ENCODE measurements around the gene RASA3. TPM values are rescaled to one million over a fixed set of nuclear protein-coding genes. Genes with fewer than 3 reads are reported as not detected.

Gene RASA3
- total and polyA plus RNA-seq, 9 of the 15 experiments (the other 6 are each of a cell fraction or from before 2014, with no cell fraction given), result 0.72 to 25.3 (median 14.4) TPM

DNA sequence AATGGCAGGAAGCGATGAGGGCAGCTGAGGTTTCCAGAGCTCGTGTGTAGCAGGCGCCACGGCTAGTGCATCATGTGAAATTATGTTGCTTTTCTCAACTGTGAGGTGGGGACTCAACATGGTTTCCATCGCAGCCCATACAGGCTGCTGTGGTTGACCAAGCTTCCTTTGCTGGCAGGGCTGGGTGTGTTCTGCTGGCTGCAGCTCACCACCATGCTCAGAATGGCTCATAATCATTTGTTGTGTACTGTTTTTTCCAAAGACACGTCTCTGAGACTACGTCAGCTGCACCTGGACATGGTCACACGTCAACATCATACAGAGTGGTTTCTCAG lies 16.1 kb upstream of the RASA3 start:
- BruUV-seq (replicated peaks), result no TSS peak
- FAIRE-seq (no peak), ATAC-seq (no peak), DNase-seq (ENCODE audit: extremely low read depth in 1 of 4, low spot score in 3 of 4) (no peak)
- 29% methylated on average over 7 of the region's 8 CpGs for WGBS (ENCODE audit: insufficient coverage, low coverage, missing lambda C conversion rate)
- in situ Hi-C loops (cut with MboI) (no loop called here), intact Hi-C loops (cut with micrococcal nuclease) (loop anchor here (5.0 kb wide), 1 partner anchor 74 kb away; no protein-coding TSS in a partner anchor)
- CTCF ChIA-PET (ENCODE audit: low intra/inter-chr PET ratio), result no interaction called here
- Histone ChIP-seq H3K27ac (ENCODE audit: extremely low read depth, low read depth, low read length) (no peak overlapping the region), H4K20me1 (replicated peaks; ENCODE audit: control insufficient read depth, insufficient read depth, low read length) (no peaks in the 10 kb centered on the region), H3K9me1 (ENCODE audit: control insufficient read depth, insufficient read depth, low read length) (no peaks in the 10 kb centered on the region), H3K27me3 (ENCODE audit: control insufficient read depth in 2 of 2, insufficient read depth in 2 of 2, low read length in 2 of 2) (no peaks in the 10 kb centered on the region; a peak in 1 of 5 replicates), H3K9me3 (replicated peaks; ENCODE audit: control insufficient read depth, insufficient read depth, low read depth, low read length) (no peaks in the 10 kb centered on the region), H3K79me2 (ENCODE audit: control insufficient read depth, insufficient read depth, low read length) (no peaks in the 10 kb centered on the region), H3K9ac (ENCODE audit: insufficient read depth in 1 of 2, low read depth in 2 of 2, low read length in 2 of 2) (no peak overlapping the region), H3K4me3 (no peak overlapping the region), H3K4me2 (ENCODE audit: insufficient read depth, low read length) (no peak overlapping the region), H2AFZ (ENCODE audit: low read depth, low read length) (0 out of 2 replicates have a peak overlapping the region, but pooled peaks have one; percentile 2), H3K36me3 (ENCODE audit: control insufficient read depth, insufficient read depth, low read length) (no peaks in the 10 kb centered on the region), H3K4me1 (replicated peaks in 1 of 2; ENCODE audit: control insufficient read depth in 2 of 2, insufficient read depth in 2 of 2, low read length in 2 of 2) (peaks cover 3 to 16% of the 10 kb centered on the region in 2 experiments; a peak in 3 of 5 replicates)
- TF ChIP-seq CXXC5 (CRISPR knock-in tag; IDR thresholded peaks at IDR 0.05), result no peak
- TF ChIP-seq MYNN (IDR thresholded peaks at IDR 0.05), result no peak
- no peak for TF ChIP-seq MYNN (CRISPR knock-in tag; IDR thresholded peaks at IDR 0.05)
- POLR2A ChIA-PET, result interaction anchor here (0.7 kb wide), 1 partner anchor 778 kb away, joined by 3 read pairs; no protein-coding TSS in a partner anchor

DNA sequence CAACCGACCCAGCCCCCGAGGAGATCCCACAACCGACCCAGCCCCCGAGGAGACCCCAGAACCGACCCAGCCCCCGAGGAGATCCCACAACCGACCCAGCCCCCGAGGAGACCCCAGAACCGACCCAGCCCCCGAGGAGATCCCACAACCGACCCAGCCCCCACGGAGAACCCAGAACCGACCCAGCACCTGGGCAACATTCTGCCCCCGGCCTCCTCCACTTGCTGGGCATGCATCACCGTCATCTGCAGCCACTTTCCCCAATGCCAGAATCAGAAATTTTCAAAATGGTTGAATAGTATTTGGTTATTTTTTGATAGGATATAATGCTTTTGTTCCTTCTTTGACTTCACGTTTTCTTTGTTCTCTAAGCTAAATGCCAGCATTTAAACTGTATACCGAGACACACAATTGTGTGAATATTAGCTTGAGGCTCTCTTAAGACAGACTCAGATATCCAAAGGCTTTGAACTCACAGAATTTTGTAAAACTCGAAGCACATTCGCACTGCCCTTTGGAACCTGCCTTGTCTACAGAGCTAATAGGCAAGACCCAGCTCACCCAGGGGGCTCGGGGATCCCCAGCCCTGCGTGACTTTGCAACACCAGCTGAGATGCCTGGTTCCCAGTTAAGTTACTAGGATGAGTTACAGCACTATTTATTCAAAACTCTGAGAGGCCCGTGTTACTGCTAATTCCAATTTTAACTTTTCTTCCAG lies 15.5 kb upstream of the RASA3 start:
- H3K4me2 ChIP-seq (ENCODE audit: insufficient read depth, low read length), result no peak overlapping the region
- POLR2A ChIA-PET, result interaction anchor here (0.7 kb wide), 1 partner anchor 777 kb away, joined by 3 read pairs; no protein-coding TSS in a partner anchor
- DNase-seq (ENCODE audit: extremely low read depth in 1 of 4, low spot score in 3 of 4), result no peak
- no peak overlapping the region for H3K27ac ChIP-seq (ENCODE audit: extremely low read depth, low read depth, low read length)
- no peaks in the 10 kb centered on the region for H4K20me1 ChIP-seq (replicated peaks; ENCODE audit: control insufficient read depth, insufficient read depth, low read length)
- H3K9ac ChIP-seq (ENCODE audit: insufficient read depth in 1 of 2, low read depth in 2 of 2, low read length in 2 of 2), result no peak overlapping the region
- ATAC-seq, result no peak
- intact Hi-C loops (cut with micrococcal nuclease) (loop anchor here (5.0 kb wide), 1 partner anchor 74 kb away; no protein-coding TSS in a partner anchor), in situ Hi-C loops (cut with MboI) (no loop called here)
- peaks cover 3 to 18% of the 10 kb centered on the region in 2 experiments; a peak in 3 of 5 replicates for H3K4me1 ChIP-seq (replicated peaks in 1 of 2; ENCODE audit: control insufficient read depth in 2 of 2, insufficient read depth in 2 of 2, low read length in 2 of 2)
- WGBS (ENCODE audit: insufficient coverage, low coverage, missing lambda C conversion rate), result 24% methylated on average over 9 of the region's 22 CpGs
- no peaks in the 10 kb centered on the region for H3K9me1 ChIP-seq (ENCODE audit: control insufficient read depth, insufficient read depth, low read length)
- no peaks in the 10 kb centered on the region for H3K36me3 ChIP-seq (ENCODE audit: control insufficient read depth, insufficient read depth, low read length)
- CTCF ChIA-PET (ENCODE audit: low intra/inter-chr PET ratio), result no interaction called here
- H3K27me3 ChIP-seq (ENCODE audit: control insufficient read depth in 2 of 2, insufficient read depth in 2 of 2, low read length in 2 of 2), result no peaks in the 10 kb centered on the region; a peak in 1 of 5 replicates
- H2AFZ ChIP-seq (ENCODE audit: low read depth, low read length), result 0 out of 2 replicates have a peak overlapping the region, but pooled peaks have one; percentile 2
- no TSS peak for BruUV-seq (replicated peaks)
- no peaks in the 10 kb centered on the region for H3K9me3 ChIP-seq (replicated peaks; ENCODE audit: control insufficient read depth, insufficient read depth, low read depth, low read length)
- no peak overlapping the region for H3K4me3 ChIP-seq
- no peaks in the 10 kb centered on the region for H3K79me2 ChIP-seq (ENCODE audit: control insufficient read depth, insufficient read depth, low read length)
- FAIRE-seq, result no peak
- TF ChIP-seq MED1 (CRISPR knock-in tag; IDR thresholded peaks at IDR 0.05; ENCODE audit: borderline replicate concordance) (no peak), ZNF134 (CRISPR knock-in tag; conservative IDR thresholded peaks at IDR 0.05) (no peak), FOXP1 (CRISPR knock-in tag; IDR thresholded peaks at IDR 0.05) (no peak), PHF20 (IDR thresholded peaks at IDR 0.05; ENCODE audit: partially characterized antibody) (no peak), SRSF9 (IDR thresholded peaks at IDR 0.05; ENCODE audit: borderline replicate concordance, low read depth, low read length) (no peak), HOXB6 (CRISPR knock-in tag; IDR thresholded peaks at IDR 0.05; ENCODE audit: borderline replicate concordance) (no peak)
- TF ChIP-seq, protein P1, sequence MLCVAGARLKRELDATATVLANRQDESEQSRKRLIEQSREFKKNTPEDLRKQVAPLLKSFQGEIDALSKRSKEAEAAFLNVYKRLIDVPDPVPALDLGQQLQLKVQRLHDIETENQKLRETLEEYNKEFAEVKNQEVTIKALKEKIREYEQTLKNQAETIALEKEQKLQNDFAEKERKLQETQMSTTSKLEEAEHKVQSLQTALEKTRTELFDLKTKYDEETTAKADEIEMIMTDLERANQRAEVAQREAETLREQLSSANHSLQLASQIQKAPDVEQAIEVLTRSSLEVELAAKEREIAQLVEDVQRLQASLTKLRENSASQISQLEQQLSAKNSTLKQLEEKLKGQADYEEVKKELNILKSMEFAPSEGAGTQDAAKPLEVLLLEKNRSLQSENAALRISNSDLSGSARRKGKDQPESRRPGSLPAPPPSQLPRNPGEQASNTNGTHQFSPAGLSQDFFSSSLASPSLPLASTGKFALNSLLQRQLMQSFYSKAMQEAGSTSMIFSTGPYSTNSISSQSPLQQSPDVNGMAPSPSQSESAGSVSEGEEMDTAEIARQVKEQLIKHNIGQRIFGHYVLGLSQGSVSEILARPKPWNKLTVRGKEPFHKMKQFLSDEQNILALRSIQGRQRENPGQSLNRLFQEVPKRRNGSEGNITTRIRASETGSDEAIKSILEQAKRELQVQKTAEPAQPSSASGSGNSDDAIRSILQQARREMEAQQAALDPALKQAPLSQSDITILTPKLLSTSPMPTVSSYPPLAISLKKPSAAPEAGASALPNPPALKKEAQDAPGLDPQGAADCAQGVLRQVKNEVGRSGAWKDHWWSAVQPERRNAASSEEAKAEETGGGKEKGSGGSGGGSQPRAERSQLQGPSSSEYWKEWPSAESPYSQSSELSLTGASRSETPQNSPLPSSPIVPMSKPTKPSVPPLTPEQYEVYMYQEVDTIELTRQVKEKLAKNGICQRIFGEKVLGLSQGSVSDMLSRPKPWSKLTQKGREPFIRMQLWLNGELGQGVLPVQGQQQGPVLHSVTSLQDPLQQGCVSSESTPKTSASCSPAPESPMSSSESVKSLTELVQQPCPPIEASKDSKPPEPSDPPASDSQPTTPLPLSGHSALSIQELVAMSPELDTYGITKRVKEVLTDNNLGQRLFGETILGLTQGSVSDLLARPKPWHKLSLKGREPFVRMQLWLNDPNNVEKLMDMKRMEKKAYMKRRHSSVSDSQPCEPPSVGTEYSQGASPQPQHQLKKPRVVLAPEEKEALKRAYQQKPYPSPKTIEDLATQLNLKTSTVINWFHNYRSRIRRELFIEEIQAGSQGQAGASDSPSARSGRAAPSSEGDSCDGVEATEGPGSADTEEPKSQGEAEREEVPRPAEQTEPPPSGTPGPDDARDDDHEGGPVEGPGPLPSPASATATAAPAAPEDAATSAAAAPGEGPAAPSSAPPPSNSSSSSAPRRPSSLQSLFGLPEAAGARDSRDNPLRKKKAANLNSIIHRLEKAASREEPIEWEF (CRISPR knock-in tag; IDR thresholded peaks at IDR 0.05), result no peak

Measured in K562 (cell line).